GM12878 (cell line): ENCODE data around the gene SLC19A1. TPM values are rescaled to one million over a fixed set of nuclear protein-coding genes. Genes with fewer than 3 reads are reported as not detected.

ENCODE experiments used
- ATAC-seq: fragments of 200-7000 bp; cut with Tn5 transposase; 3 replicates; pipeline ENCODE4 v1.9.1; 2020; ENCODE audit warnings: mild to moderate bottlenecking, moderate library complexity
- BruUV-seq: library from RNA; stranded (reverse); fragments of 400-500 nt; replicated peaks from 2 replicates; lab custom pipeline; 2021; lab: Mats Ljungman, UMichigan
- CTCF ChIA-PET: fragments of 300-600 bp; sonication (Branson Sonifier 250); formaldehyde crosslinking; extraction: SDS; loops from one replicate; lab custom pipeline; 2021; ENCODE audit warnings: inconsistent platforms; lab: Yijun Ruan, JAX
- POLR2A ChIA-PET: fragments of 350-600 bp; formaldehyde crosslinking; extraction: SDS; loops from one replicate; lab custom pipeline; 2021; ENCODE audit warnings: inconsistent platforms; lab: Charles Lee
- RAD21 ChIA-PET: fragments of 300-600 bp; sonication (Branson Sonifier 250); formaldehyde crosslinking; loops from one replicate; lab custom pipeline; 2023; ENCODE audit warnings: antibody characterized with exemption; ENCODE audit not compliant: unreplicated experiment; lab: Charles Lee
- SMC1A ChIA-PET: fragments of 300-600 bp; sonication (Branson Sonifier 250); formaldehyde crosslinking; loops from one replicate; lab custom pipeline; 2023; ENCODE audit not compliant: unreplicated experiment, uncharacterized antibody; lab: Charles Lee
- DNase-seq: peaks from one replicate; pipeline ENCODE4 v3.0.0-alpha.2; 2011; ENCODE audit warnings: low read depth, low spot score
- FAIRE-seq: peaks from 3 replicates; lab custom pipeline; 2011; peaks lifted over from hg19 to GRCh38; lab: Jason Lieb, UNC
- H2AFZ ChIP-seq: 2 replicates; pipeline ENCODE4 v1.6.0; 2011; ENCODE audit warnings: low read depth, low read length, control low read depth; ENCODE audit not compliant: control insufficient read depth
- H3K27ac ChIP-seq: 2 replicates; pipeline ENCODE4 v1.5.1; 2011; ENCODE audit warnings: control low read depth; ENCODE audit not compliant: control insufficient read depth, insufficient read depth
- H3K27me3 ChIP-seq, 2 experiments: replicated peaks in 1 of 2; 2 replicates each; pipeline versions ENCODE4 v1.6.0 to v1.6.1; 2011; ENCODE audit warnings: low read length in 1 of 2; ENCODE audit not compliant: control insufficient read depth in 2 of 2, insufficient read depth in 2 of 2
- H3K36me3 ChIP-seq, 2 experiments: 2 replicates each; pipeline ENCODE4 v1.5.1; 2011; ENCODE audit warnings: low read length in 1 of 2; ENCODE audit not compliant: control insufficient read depth in 2 of 2, insufficient read depth in 2 of 2
- H3K4me1 ChIP-seq: 2 replicates; pipeline ENCODE4 v1.6.1; 2011; ENCODE audit warnings: mild to moderate bottlenecking, low read length, moderate library complexity, mixed read lengths; ENCODE audit not compliant: control insufficient read depth, insufficient read depth
- H3K4me2 ChIP-seq: 2 replicates; pipeline ENCODE4 v1.6.0; 2011; ENCODE audit warnings: control low read depth; ENCODE audit not compliant: control insufficient read depth, insufficient read depth
- H3K4me3 ChIP-seq: fragments of 200-600 bp; sonication (generic); 2 replicates; pipeline ENCODE4 v1.5.1; 2016
- H3K79me2 ChIP-seq: 2 replicates; pipeline ENCODE4 v1.6.0; 2011; ENCODE audit warnings: low read length; ENCODE audit not compliant: control insufficient read depth, insufficient read depth
- H3K9ac ChIP-seq: 2 replicates; pipeline ENCODE4 v1.8.0; 2011; ENCODE audit warnings: low read length, control low read depth, mixed read lengths; ENCODE audit not compliant: control insufficient read depth, insufficient read depth
- H3K9me3 ChIP-seq: replicated peaks from 3 replicates; pipeline ENCODE4 v1.5.1; 2011; ENCODE audit warnings: mild to moderate bottlenecking, low read length; ENCODE audit not compliant: control insufficient read depth, insufficient read depth
- H4K20me1 ChIP-seq: 2 replicates; pipeline ENCODE4 v1.6.0; 2011; ENCODE audit not compliant: control insufficient read depth, insufficient read depth
- ATF7 ChIP-seq: fragments of 450-650 bp; IDR thresholded peaks from 2 replicates; pipeline ENCODE4 v1.6.1; 2016; ENCODE audit warnings: low read depth, mild to moderate bottlenecking
- BCLAF1 ChIP-seq: fragments of 450-650 bp; IDR thresholded peaks from 2 replicates; pipeline ENCODE4 v1.6.1; 2017; ENCODE audit warnings: antibody characterized with exemption, mild to moderate bottlenecking, moderate library complexity
- BHLHE40 ChIP-seq, 2 experiments: fragments of 450-650 bp in 1 of 2; IDR thresholded peaks; 2 replicates each; pipeline ENCODE4 v1.6.1; 2011 to 2017; ENCODE audit warnings: low read depth in 2 of 2, borderline replicate concordance in 1 of 2, improper control_type of control experiment in 1 of 2, low read length in 1 of 2, mild to moderate bottlenecking in 1 of 2
- EED ChIP-seq: sonication (generic); IDR thresholded peaks from 2 replicates; pipeline ENCODE4 v1.6.1; 2016; ENCODE audit warnings: antibody characterized with exemption, low read depth
- IKZF1 ChIP-seq: fragments of 450-650 bp; conservative IDR thresholded peaks from 2 replicates; pipeline ENCODE4 v1.6.1; 2017; ENCODE audit warnings: antibody characterized with exemption, mild to moderate bottlenecking
- IKZF2 ChIP-seq, 2 experiments: fragments of 450-650 bp; IDR thresholded peaks; 2 replicates each; pipeline ENCODE4 v1.6.1; 2017; ENCODE audit warnings: mild to moderate bottlenecking in 2 of 2, moderate library complexity in 2 of 2
- KDM1A ChIP-seq: fragments of 200-600 bp; sonication (generic); IDR thresholded peaks from 2 replicates; pipeline ENCODE4 v1.6.1; 2016; ENCODE audit warnings: borderline replicate concordance
- RELB ChIP-seq: fragments of 450-650 bp; IDR thresholded peaks from 2 replicates; pipeline ENCODE4 v1.6.1; 2017; ENCODE audit warnings: low read depth, mild to moderate bottlenecking, moderate library complexity
- SKIL ChIP-seq: fragments of 450-650 bp; IDR thresholded peaks from 2 replicates; pipeline ENCODE4 v1.6.1; 2017; ENCODE audit warnings: mild to moderate bottlenecking, low read depth, inconsistent platforms; ENCODE audit not compliant: poor library complexity, severe bottlenecking
- ZNF687 ChIP-seq: fragments of 450-650 bp; IDR thresholded peaks from 2 replicates; pipeline ENCODE4 v1.6.1; 2017; ENCODE audit warnings: mild to moderate bottlenecking, moderate library complexity
- WGBS: methylation state at CpG from one replicate; pipeline ENCODE4 v1.1.6; 2016; ENCODE audit warnings: low lambda C conversion rate; ENCODE audit not compliant: insufficient replicate concordance, insufficient coverage; ENCODE audit errors: missing lambda C conversion rate; 5-methylcytosine and 5-hydroxymethylcytosine counted together
- in situ Hi-C: fragments of 300-500 bp; cut with MboI; formaldehyde crosslinking; loops from 9 replicates; pipeline ENCODE4 v1.14.3; 2018; ENCODE audit warnings: mixed read lengths
- intact Hi-C: fragments of 100-400 bp; cut with micrococcal nuclease; formaldehyde crosslinking; loops from one replicate; pipeline ENCODE4 v1.14.2; 2022; ENCODE audit not compliant: unreplicated experiment
- polyA plus RNA-seq, 11 experiments: library from polyadenylated mRNA; depleted of rRNA in 4 of 11; unstranded in 6 of 11; stranded (reverse) in 5 of 11; fragments of >200 nt; fragmentation: Nextera tagmentation in 4 of 11; fragmentation: Illumina TruSeq in 1 of 11; extraction: Ambion mirVana in 4 of 11; extraction: Trizol in 1 of 11; gene quantifications; 1 replicate in 1 of 11; 2 replicates in 10 of 11; pipeline versions ENCODE4 v1.2.1 to v1.2.3, GENCODE V29; 2011 to 2016; ENCODE audit warnings: inconsistent platforms in 2 of 11, missing spikeins in 2 of 11, low read depth in 1 of 11
- total RNA-seq, 4 experiments: library from RNA; depleted of rRNA in 3 of 4; stranded (reverse); fragments of >200 nt in 3 of 4; fragmentation: Illumina TruSeq in 1 of 4; extraction: Trizol in 1 of 4; gene quantifications; 2 replicates each; pipeline versions ENCODE4 v1.2.1 to v1.2.3, GENCODE V29; 2013 to 2021

SLC19A1 gene
- total and polyA plus RNA-seq, 10 of the 15 experiments (the other 5 are each of a cell fraction or from before 2014, with no cell fraction given) = 0.42 to 49.7 (median 12.2) TPM

- 25% methylated on average over 10 of the region's 10 CpGs for WGBS
- H3K27ac ChIP-seq = no peak overlapping the region
- H3K4me1 ChIP-seq = peaks cover 2% of the 10 kb centered on the region; the same call in 1 of the 2 replicates
- H3K27me3 ChIP-seq = no peaks in the 10 kb centered on the region
- no peaks in the 10 kb centered on the region for H3K79me2 ChIP-seq
- 0 out of 2 replicates have a peak overlapping the region, but pooled peaks have one; percentile 26 for H3K4me2 ChIP-seq
- SMC1A ChIA-PET = no interaction called here
- BruUV-seq = no TSS peak
- no peaks in the 10 kb centered on the region; the same call in 2 of the 3 replicates for H3K9me3 ChIP-seq
- no peak for DNase-seq
- no peak overlapping the region for H2AFZ ChIP-seq
- CTCF ChIA-PET = interaction anchor here (0.7 kb wide), 1 partner anchor 90 kb away, joined by 3 read pairs; no protein-coding TSS in a partner anchor
- H3K36me3 ChIP-seq = no peaks in the 10 kb centered on the region
- H4K20me1 ChIP-seq = no peaks in the 10 kb centered on the region
- H3K4me3 ChIP-seq = peak overlapping the region; percentile 22; the same call in 1 of the 2 replicates
- POLR2A ChIA-PET = no interaction called here
- peak; percentile 32; the same call in 2 of the 3 replicates for ATAC-seq
- H3K9ac ChIP-seq = no peak overlapping the region
- RAD21 ChIA-PET = no interaction called here
- intact Hi-C loops = no loop called here
- TF ChIP-seq EED = peak; percentile 23; the same call in 1 of the 2 replicates
- TF ChIP-seq ZNF687 = peak; percentile 45; the same call in 1 of the 2 replicates
- TF ChIP-seq IKZF2 (IDR thresholded peaks at IDR 0.05) = peak; percentile 63 to 65; a peak in 3 of 4 replicates
- no peak for TF ChIP-seq KDM1A
- no peak for TF ChIP-seq ATF7
- TF ChIP-seq RELB = peak; percentile 26; the same call in 1 of the 2 replicates
- TF ChIP-seq SKIL = no peak
- peak; percentile 54 for TF ChIP-seq IKZF1
- peak in 1 of 2 experiments; percentile 54; a peak in 1 of 4 replicates for TF ChIP-seq BHLHE40 (IDR thresholded peaks at IDR 0.05; ENCODE audit: borderline replicate concordance in 1 of 2, low read depth in 2 of 2, low read length in 1 of 2)
- no peak for TF ChIP-seq BCLAF1
- FAIRE-seq = no peak
- in situ Hi-C loops = no loop called here
These were observed 39.6 kb downstream of the SLC19A1 start for GRCh38 chr21:45502600-45502999.
